Stimulated activated CD8-positive, alpha-beta memory T cell treated with anti-CD3 and anti-CD28 coated beads, Interleukin-12 subunit alpha, Interleukin-12 subunit beta, amount 100 ng/mL, for 1 hour (primary cell): ENCODE measurements around the gene ASNS.
A peak's percentile ranks its signal among the peaks of the same experiment; 100 is the strongest.
"Not testable (repeated sequence)": the region's sequence is repeated elsewhere in the genome, so short reads cannot be mapped to it uniquely, and the experiment has no call there.

Experiments used
- DNase-seq: peaks from one replicate; pipeline ENCODE4 v3.0.0-alpha.2; 2020; ENCODE audit warnings: low read depth

ASNS gene

GRCh38 chr7:97872025-97872669, at the start of gene ASNS:
Gene ASNS (minus strand): TSS chr7:97872408. CDS start chr7:97869156, 3,252 bp downstream.
- DNase-seq: peak; percentile 70

- DNase-seq: not testable (repeated sequence)
Observed at GRCh38 chr7:97921254-97921653, 49.0 kb upstream of the ASNS start.

- not testable (repeated sequence) for DNase-seq
Observed at GRCh38 chr7:97915267-97915666, 43.1 kb upstream of the ASNS start.

GRCh38 chr7:97912294-97912693, 40.1 kb upstream of the ASNS start:
- not testable (repeated sequence) for DNase-seq

- DNase-seq: not testable (repeated sequence)
Observed at GRCh38 chr7:97896893-97897292, 24.7 kb upstream of the ASNS start.

- not testable (repeated sequence) for DNase-seq
Observed at GRCh38 chr7:97891721-97892120, 19.5 kb upstream of the ASNS start.

- DNase-seq: not testable (repeated sequence)
Observed at GRCh38 chr7:97879527-97879926, 7.3 kb upstream of the ASNS start.

- not testable (repeated sequence) for DNase-seq
Observed at GRCh38 chr7:97874894-97875293, 2.7 kb upstream of the ASNS start.

- DNase-seq: no peak
Observed at GRCh38 chr7:97873606-97874005, 1.4 kb upstream of the ASNS start.

- no peak for DNase-seq
Observed at GRCh38 chr7:97871659-97872024, 566 bp downstream of the ASNS start.

GRCh38 chr7:97868788-97869187, 3.4 kb downstream of the ASNS start:
- no peak for DNase-seq

GRCh38 chr7:97868314-97868713, 3.9 kb downstream of the ASNS start:
- no peak for DNase-seq

- no peak for DNase-seq
Observed at GRCh38 chr7:97865104-97865503, 7.1 kb downstream of the ASNS start.

GRCh38 chr7:97859606-97860204, 12.5 kb downstream of the ASNS start:
- no peak for DNase-seq

- DNase-seq: no peak
Observed at GRCh38 chr7:97858221-97858620, 14.0 kb downstream of the ASNS start.

GRCh38 chr7:97857544-97857943, 14.7 kb downstream of the ASNS start:
- no peak for DNase-seq

GRCh38 chr7:97851683-97852082, 20.5 kb downstream of the ASNS start:
- no peak for DNase-seq

- not testable (repeated sequence) for DNase-seq
Observed at GRCh38 chr7:97850262-97851031, 21.8 kb downstream of the ASNS start.

- DNase-seq: no peak
Observed at GRCh38 chr7:97847791-97848190, 24.4 kb downstream of the ASNS start.

- no peak for DNase-seq
Observed at GRCh38 chr7:97846945-97847344, 25.3 kb downstream of the ASNS start.

GRCh38 chr7:97845622-97846203, 26.5 kb downstream of the ASNS start:
- DNase-seq: no peak

GRCh38 chr7:97844036-97844435, 28.2 kb downstream of the ASNS start:
- DNase-seq: no peak
